GM12865 (cell line): Measurements from ENCODE around the gene KIRREL3.

Source experiments
- DNase-seq: peaks from one replicate; pipeline ENCODE4 v3.0.0; 2010; ENCODE audit warnings: low read depth
- H3K4me3 ChIP-seq: 2 replicates; pipeline ENCODE4 v1.5.1; 2011; ENCODE audit warnings: mild to moderate bottlenecking, low read depth, low read length, control low read depth
- CTCF ChIP-seq: IDR thresholded peaks from 2 replicates; pipeline ENCODE4 v1.5.1; 2011; ENCODE audit warnings: low read length, control low read depth, low read depth, inconsistent platforms; ENCODE audit not compliant: insufficient read depth; ENCODE audit errors: missing control alignments

Gene KIRREL3

GRCh38 chr11:126573325-126573978 is 427.1 kb downstream of the KIRREL3 start:
- TF ChIP-seq CTCF = peak; percentile 14
- H3K4me3 ChIP-seq = no peak overlapping the region
- no peak for DNase-seq

- no peak for TF ChIP-seq CTCF
- no peak for DNase-seq
- no peak overlapping the region for H3K4me3 ChIP-seq
Measured at GRCh38 chr11:126570489-126570888, 430.1 kb downstream of the KIRREL3 start.

- TF ChIP-seq CTCF = no peak
- H3K4me3 ChIP-seq = no peak overlapping the region
Measured at GRCh38 chr11:126567419-126567818, 433.2 kb downstream of the KIRREL3 start.

GRCh38 chr11:126564566-126564965 is 436.0 kb downstream of the KIRREL3 start:
- no peak overlapping the region for H3K4me3 ChIP-seq
- DNase-seq = no peak
- TF ChIP-seq CTCF = no peak

More at GRCh38 chr11:126567419-126567818, 433.2 kb downstream of the KIRREL3 start:
- DNase-seq = no peak

- DNase-seq = peak; percentile 59
- H3K4me3 ChIP-seq = no peak overlapping the region
- TF ChIP-seq CTCF = no peak
Measured at GRCh38 chr11:126561327-126561893, 439.2 kb downstream of the KIRREL3 start.

- DNase-seq = no peak
- TF ChIP-seq CTCF = no peak
- no peak overlapping the region for H3K4me3 ChIP-seq
Measured at GRCh38 chr11:126560221-126560620, 440.3 kb downstream of the KIRREL3 start.
